B cell (primary cell): ENCODE data around the gene CYRIA.

Source experiments
- EZH2 ChIP-seq: IDR thresholded peaks from 2 replicates; pipeline ENCODE4 v1.6.1; 2012; ENCODE audit warnings: borderline replicate concordance, low read depth, mild to moderate bottlenecking, moderate library complexity, low read length; ENCODE audit not compliant: insufficient read depth, poor library complexity, severe bottlenecking
- TF ChIP-seq, protein P1 (sequence below): fragments of 200-600 bp; IDR thresholded peaks from one replicate; pipeline ENCODE4 v1.8.0; 2022; ENCODE audit warnings: antibody characterized with exemption, mild to moderate bottlenecking

DNA sequence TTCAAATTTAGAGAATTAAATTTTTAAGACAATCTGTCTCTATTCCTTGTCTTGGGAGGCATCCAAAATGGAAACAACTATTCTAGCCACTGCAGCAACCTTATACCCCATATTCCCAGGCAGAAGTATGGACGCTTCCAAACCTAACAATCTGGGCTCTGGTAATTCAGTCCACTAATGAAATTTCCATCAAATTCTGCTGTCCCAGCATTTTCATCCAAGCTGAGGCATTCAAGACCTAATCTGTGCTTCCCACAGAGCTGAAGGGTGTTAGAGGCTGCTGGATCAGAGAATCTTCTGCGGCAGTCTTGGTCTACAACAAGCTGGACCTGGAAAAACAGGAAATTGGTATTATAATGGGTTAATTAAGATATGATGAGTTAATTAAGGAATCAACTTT, 42.5 kb upstream of the CYRIA start:
- TF ChIP-seq, protein P1, sequence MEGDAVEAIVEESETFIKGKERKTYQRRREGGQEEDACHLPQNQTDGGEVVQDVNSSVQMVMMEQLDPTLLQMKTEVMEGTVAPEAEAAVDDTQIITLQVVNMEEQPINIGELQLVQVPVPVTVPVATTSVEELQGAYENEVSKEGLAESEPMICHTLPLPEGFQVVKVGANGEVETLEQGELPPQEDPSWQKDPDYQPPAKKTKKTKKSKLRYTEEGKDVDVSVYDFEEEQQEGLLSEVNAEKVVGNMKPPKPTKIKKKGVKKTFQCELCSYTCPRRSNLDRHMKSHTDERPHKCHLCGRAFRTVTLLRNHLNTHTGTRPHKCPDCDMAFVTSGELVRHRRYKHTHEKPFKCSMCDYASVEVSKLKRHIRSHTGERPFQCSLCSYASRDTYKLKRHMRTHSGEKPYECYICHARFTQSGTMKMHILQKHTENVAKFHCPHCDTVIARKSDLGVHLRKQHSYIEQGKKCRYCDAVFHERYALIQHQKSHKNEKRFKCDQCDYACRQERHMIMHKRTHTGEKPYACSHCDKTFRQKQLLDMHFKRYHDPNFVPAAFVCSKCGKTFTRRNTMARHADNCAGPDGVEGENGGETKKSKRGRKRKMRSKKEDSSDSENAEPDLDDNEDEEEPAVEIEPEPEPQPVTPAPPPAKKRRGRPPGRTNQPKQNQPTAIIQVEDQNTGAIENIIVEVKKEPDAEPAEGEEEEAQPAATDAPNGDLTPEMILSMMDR = no peak
- TF ChIP-seq EZH2 = no peak
